Measurements from ENCODE around the gene PTPRA.
"Not testable (repeated sequence)": the region's sequence is repeated elsewhere in the genome, so short reads cannot be mapped to it uniquely, and the experiment has no call there.

PTPRA gene

GRCh38 chr20:3010985-3011723 is 137.9 kb downstream of the PTPRA start:
- DNase-seq = no peak

GRCh38 chr20:3011752-3012151 is 138.5 kb downstream of the PTPRA start:
- DNase-seq = no peak

DNA sequence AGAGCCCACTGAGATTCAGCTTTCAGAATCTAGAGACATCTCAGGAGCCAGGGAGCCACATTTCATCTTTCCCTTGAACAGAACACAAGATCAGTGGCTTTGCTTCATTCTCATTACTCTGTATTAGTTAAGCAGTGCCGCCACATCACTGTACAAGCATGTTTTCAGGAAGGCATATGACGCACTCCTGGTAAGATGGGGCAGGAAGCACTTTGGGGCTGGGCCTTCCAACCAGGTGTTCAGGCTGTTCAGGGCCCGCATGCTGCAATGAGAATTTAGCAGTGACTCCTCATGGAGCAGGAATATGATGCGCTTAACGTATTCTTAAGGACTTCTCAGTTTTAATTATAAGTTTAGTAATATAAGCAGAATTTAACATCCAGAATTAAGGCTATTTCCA is 140.5 kb downstream of the PTPRA start:
- no peak for DNase-seq

- DNase-seq = no peak
These were observed 140.9 kb downstream of the PTPRA start for GRCh38 chr20:3014179-3014578.

DNA sequence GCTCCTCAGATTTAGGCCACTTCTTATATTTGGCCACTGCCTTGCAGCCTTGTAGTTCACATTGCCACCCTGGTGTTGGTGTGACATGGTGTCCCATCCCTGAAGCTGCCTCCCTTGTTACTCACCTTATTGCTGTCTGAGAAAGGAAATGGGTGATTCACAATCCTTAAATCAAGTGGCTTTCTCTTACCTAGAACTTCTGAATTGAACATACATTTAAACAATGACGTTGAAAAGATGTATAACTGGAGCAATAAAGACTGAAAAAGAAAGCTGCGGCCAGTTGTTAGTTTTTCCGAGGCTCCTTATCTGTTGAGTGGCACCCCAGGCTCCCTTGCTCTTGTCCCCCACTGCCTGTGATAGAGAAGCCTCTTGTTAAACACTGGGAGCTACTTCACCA is 141.4 kb downstream of the PTPRA start:
- no peak for DNase-seq

GRCh38 chr20:3015302-3015701 is 142.0 kb downstream of the PTPRA start:
- not testable (repeated sequence) for DNase-seq

DNA sequence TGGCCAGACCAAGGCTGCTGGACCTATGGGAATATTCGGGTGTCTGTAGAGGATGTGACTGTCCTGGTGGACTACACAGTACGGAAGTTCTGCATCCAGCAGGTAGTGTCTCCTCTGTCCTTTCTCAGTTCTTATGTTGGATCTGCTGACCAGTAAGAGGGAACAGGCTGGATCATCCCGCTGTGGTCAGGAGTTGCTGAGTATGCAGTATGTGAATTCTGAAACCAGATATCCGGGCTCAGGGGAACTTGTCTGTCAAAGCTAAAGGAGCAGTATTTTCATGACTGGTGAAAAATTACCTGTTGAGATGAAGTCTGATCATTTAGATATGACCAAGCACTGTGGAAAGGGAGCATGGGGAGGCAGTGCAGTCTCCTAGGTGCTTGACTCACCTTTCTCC is 148.0 kb downstream of the PTPRA start:
- DNase-seq = no peak

- DNase-seq = no peak
These were observed 148.5 kb downstream of the PTPRA start for GRCh38 chr20:3021777-3022176.

- not testable (repeated sequence) for DNase-seq
These were observed 149.5 kb downstream of the PTPRA start for GRCh38 chr20:3022559-3023490.

DNA sequence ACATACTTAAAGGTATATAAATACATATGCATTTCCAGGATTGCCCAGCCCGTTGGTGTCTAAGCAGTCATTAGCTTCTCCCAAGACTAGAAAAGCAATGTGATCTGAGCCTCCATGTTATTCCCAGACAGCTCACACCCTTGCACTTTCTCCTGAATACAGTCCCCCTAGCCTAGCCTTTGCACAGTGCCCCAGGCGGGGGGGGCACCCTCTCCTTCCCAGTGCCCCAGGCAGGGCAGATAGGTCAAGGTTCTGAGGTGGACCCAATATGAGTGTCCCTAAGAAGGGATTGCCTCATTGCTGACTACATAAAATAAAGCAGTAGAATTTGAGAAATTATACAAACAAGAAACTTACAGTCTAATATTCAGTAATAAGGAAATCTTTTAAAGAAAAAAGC is 154.7 kb downstream of the PTPRA start:
- no peak for DNase-seq

DNA sequence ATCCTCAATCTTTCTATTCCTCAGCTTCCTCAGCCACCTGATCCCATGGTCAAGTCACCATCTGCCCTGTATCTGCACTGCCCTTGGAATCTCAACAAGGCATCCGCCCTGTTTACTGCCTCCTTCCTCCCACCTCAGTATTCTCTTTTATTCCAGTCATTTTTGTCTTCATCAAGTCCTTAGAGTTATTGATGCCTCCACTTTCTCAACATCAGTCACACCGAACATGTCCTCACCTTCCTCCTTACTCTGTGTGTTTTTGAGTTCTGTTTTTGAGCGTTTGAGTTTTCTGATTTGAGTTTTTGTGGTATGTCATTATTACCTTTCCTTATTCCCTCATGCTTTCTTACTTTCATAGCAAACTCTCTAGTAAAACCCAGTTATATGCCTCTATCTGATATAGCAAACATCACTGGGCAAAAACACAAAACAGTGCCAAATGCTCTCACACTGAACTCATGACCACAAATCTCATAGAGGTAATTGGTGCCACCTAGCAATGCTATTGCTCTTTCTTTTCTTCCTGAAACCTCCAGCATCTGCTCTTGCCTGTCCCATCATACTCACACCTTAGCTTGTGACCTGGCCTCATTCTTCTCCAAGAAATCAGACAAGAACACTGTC is 158.4 kb downstream of the PTPRA start:
- DNase-seq = no peak

- no peak for DNase-seq
These were observed 159.3 kb downstream of the PTPRA start for GRCh38 chr20:3032624-3033023.

DNA sequence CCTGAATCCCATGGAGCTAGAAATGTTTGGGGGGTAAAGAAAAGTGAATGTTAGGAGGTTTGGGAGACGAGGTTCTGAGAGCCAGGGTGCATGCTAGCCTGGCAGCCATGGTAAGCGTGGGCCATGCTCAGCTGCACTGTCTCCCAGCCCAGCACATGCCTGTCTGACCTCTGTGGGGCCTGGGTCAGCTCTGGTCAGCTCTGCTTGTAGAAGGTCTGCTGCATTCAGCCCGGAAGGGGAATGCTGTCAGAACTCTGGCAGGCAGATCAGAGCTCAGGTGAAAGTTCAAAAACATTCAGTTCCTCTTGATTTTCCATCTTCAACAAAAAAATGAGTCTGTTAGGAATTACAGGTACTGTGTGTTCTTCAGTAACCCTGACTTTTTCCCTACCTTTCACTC is 164.4 kb downstream of the PTPRA start:
- no peak for DNase-seq

GRCh38 chr20:3038454-3038853 is 165.2 kb downstream of the PTPRA start:
- DNase-seq = no peak

DNA sequence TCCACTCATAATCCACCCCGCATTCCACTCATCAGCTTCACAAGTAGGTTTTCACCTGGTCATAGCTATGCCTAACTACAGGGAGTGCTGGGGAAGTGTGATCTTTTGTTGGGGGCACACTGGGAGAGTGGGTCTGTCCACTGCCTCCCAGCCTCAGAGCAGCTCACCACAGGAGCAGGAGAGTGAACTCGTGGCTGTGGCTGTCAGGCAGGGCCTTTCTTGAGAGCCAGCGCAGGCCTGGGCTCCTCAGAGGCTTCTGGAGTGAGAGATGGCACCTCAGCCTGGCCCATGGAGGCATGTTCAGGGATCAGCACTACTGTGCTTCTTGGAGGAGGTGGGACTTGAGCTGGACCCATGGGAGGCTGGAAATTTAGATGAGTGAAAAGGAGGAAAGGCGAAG is 166.1 kb downstream of the PTPRA start:
- DNase-seq = no peak

DNA sequence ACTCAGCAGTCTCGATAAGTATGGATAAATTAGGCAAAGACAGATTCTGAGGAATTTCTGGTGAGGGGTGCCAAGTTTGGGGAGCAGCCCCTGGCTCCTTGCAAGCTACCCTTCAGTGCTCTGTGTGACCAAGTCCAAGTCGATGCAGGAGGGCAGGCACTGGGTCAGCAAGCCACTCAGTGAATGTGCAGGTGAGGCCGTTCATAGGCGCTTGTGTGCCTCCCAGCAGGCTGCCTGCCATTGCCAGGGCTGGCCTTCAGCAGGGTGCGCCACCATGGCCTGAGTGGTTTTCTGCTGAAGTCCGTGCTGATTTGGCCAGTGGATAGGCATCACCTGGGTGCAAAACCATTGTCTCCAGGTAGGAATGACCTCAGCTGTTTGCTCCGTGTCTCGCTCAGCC is 166.8 kb downstream of the PTPRA start:
- no peak for DNase-seq

DNA sequence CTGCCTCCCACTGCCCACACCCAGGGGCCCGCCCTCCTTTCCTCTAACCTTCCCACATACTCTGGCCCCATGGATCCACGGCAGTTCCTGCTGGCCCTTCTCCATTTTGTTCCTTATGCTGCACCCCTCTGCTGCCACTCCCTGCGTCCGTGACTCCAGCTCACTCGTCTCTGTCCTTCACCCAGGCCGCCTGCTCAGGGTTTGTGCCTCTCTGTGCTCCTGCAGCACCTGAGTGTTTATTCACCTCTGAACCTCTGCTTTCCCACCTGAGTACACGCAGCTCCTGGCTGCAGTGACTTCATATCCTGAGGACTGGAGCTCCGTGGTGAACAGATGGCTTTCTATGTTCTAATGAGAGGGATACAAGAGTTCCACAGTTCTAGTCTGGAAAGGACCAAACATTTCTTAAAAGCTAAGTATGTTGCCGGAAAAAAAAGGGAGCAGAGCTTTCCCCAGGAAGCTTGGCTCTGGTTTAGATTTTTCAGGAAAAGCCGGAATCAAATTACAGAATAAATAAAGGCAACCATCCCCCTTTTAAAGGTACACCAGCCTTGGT is 168.7 kb downstream of the PTPRA start:
- peak; percentile 72 for DNase-seq

DNA sequence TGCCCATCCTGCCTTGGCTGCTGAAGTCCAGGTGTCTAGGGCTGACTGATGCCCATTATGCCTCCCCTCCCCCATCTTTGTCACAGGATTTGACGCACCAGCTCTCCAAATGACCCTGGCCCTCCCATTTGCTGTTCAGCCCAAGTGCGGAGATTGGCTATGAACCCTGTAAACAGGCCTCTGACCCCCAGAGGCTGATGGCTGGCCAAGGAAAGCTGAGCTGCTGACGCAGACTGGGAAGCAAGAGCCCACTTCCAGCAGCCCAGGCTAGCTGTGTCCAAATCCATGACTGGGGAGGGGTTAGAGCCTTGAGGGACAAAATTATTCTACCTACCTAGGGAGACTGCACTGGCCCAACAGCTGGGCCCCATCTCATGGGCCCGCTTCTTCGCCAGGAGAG is 169.3 kb downstream of the PTPRA start:
- no peak for DNase-seq

GRCh38 chr20:3043322-3043721 is 170.0 kb downstream of the PTPRA start, which contains the start of gene GNRH2:
GNRH2 (plus strand) TSS chr20:3043622; CDS start chr20:3044415, 793 bp downstream.
- DNase-seq = no peak

GRCh38 chr20:3044336-3044965 is 171.2 kb downstream of the PTPRA start:
- no peak for DNase-seq

GRCh38 chr20:3045042-3045815 is 171.9 kb downstream of the PTPRA start:
- DNase-seq = peak; percentile 82

All from NCI-H345 (cell line).